BLaER1 (cell line): ENCODE data around the gene TTLL5.

ENCODE experiments used
- H3K27ac ChIP-seq: shearing (Covaris generic); formaldehyde crosslinking; 2 replicates; pipeline ENCODE4 v1.8.1; 2022
- H3K27me3 ChIP-seq: shearing (Covaris generic); formaldehyde crosslinking; 2 replicates; pipeline ENCODE4 v1.8.1; 2022
- H3K36me3 ChIP-seq: shearing (Covaris generic); formaldehyde crosslinking; 2 replicates; pipeline ENCODE4 v1.8.1; 2022
- H3K4me1 ChIP-seq: shearing (Covaris generic); formaldehyde crosslinking; 2 replicates; pipeline ENCODE4 v1.8.1; 2022
- H3K4me2 ChIP-seq: shearing (Covaris generic); formaldehyde crosslinking; 2 replicates; pipeline ENCODE4 v1.8.1; 2022
- H3K4me3 ChIP-seq: shearing (Covaris generic); formaldehyde crosslinking; 2 replicates; pipeline ENCODE4 v1.8.1; 2022
- H3K9ac ChIP-seq: shearing (Covaris generic); formaldehyde crosslinking; 2 replicates; pipeline ENCODE4 v1.8.1; 2022
- H3K9me3 ChIP-seq: shearing (Covaris generic); formaldehyde crosslinking; 2 replicates; pipeline ENCODE4 v1.8.1; 2022
- H4K20me1 ChIP-seq: shearing (Covaris generic); formaldehyde crosslinking; 2 replicates; pipeline ENCODE4 v1.8.1; 2022
- Cebpa-rat ChIP-seq: shearing (Covaris generic); IDR thresholded peaks from 2 replicates; pipeline ENCODE4 v1.8.1; 2022

TTLL5 gene

DNA sequence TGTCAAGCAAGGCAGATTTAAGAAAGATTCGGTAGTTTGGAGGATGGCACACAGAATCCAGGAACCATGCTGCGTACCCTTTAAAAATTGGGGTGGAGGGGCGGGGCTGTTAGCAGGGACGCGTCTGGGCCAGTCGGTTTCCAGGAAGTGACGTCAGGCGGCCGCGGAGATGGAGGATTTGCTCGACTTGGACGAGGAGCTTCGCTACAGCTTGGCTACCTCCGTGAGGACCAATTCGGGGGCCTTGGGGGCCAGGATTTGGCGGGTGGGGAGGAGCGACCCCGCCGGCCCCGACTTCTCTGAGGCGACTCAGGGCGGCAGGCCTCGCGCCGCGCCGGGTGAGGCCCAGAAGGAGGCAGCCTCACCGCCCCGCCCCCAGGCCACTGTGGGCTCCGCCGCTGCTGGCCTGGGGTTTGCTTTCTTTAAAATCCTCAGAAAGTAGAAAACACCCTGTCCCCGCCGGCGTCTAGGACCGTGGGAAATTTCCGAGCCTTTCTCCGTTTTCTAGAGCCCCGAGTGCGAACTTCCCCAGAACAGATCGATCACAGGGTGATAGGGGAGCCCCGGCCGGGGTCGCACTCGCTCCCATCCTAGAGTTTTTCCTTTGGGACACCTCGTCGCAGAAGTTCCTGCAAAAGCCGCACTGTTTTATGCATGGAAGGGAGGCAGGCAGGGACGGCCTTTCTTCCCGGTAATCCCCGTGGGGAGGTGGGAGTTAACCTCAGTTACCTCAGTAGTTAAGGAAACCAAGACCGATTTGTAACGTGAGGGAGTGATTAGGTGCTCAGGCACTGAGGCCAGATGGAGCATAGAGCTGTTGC is 324.8 kb downstream of the TTLL5 start, which contains the start of gene IFT43:
Gene IFT43, plus strand, starts transcription at position 146 of the 821 bp plus-strand sequence. Its CDS starts 24 bp downstream, at position 170.
- Histone ChIP-seq H3K27ac (peak within 1 kb of the TSS; percentile 37; the same call in 1 of the 2 replicates), H3K9me3 (no peaks in the 10 kb centered on the region)

GRCh38 chr14:75986439-75986765 is 325.4 kb downstream of the TTLL5 start:
- H3K9ac ChIP-seq, result peak overlapping the region; percentile 74
- H3K27me3 ChIP-seq, result peaks cover 11% of the 10 kb centered on the region
- H3K27ac ChIP-seq, result no peak overlapping the region
- no peak for TF ChIP-seq Cebpa-rat
- H3K4me2 ChIP-seq, result peak overlapping the region; percentile 95
- H3K4me1 ChIP-seq, result peaks cover 13% of the 10 kb centered on the region
- peak overlapping the region; percentile 89 for H3K4me3 ChIP-seq
- H3K36me3 ChIP-seq, result no peaks in the 10 kb centered on the region
- no peaks in the 10 kb centered on the region for H3K9me3 ChIP-seq
- H4K20me1 ChIP-seq, result no peaks in the 10 kb centered on the region

More for the DNA sequence above, 324.8 kb downstream of the TTLL5 start, which contains the start of gene IFT43:
- H4K20me1 ChIP-seq, result no peaks in the 10 kb centered on the region
- TF ChIP-seq Cebpa-rat, result no peak
- H3K9ac ChIP-seq, result peak within 1 kb of the TSS; percentile 74
- peaks cover 11% of the 10 kb centered on the region for H3K27me3 ChIP-seq
- peak within 1 kb of the TSS; percentile 89 for H3K4me3 ChIP-seq
- peaks cover 18% of the 10 kb centered on the region for H3K4me1 ChIP-seq
- H3K36me3 ChIP-seq, result no peaks in the 10 kb centered on the region
- H3K4me2 ChIP-seq, result peak within 1 kb of the TSS; percentile 95

GRCh38 chr14:75987201-75987970 is 326.3 kb downstream of the TTLL5 start:
- no peak for TF ChIP-seq Cebpa-rat
- no peaks in the 10 kb centered on the region for H3K9me3 ChIP-seq
- H3K4me2 ChIP-seq, result no peak overlapping the region
- H3K9ac ChIP-seq, result no peak overlapping the region
- peaks cover 11% of the 10 kb centered on the region for H3K27me3 ChIP-seq
- peaks cover 18% of the 10 kb centered on the region for H3K4me1 ChIP-seq
- H3K36me3 ChIP-seq, result no peaks in the 10 kb centered on the region
- H4K20me1 ChIP-seq, result no peaks in the 10 kb centered on the region
- no peak overlapping the region for H3K4me3 ChIP-seq
- H3K27ac ChIP-seq, result no peak overlapping the region

DNA sequence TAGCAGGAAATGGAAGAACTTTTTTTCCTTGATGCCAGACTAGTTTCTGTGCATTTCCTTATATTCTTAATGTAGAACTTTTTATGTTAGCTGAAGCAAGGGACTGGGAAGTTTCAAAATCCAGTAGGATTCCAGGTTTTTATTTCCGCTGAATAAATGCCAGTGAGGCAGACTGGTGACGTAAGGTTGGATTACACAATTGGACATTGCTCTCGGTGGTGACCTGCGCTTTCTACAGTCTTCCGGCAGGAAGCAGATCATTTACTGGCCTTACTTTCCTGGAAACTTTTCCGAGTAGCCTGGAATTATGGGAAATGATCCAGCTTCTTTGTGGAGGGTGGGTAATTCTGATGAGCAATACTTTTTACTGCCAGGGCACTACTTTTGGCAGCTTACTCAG is 328.1 kb downstream of the TTLL5 start:
- H3K9me3 ChIP-seq, result no peaks in the 10 kb centered on the region
- no peak for TF ChIP-seq Cebpa-rat
- H3K9ac ChIP-seq, result no peak overlapping the region
- H3K27ac ChIP-seq, result no peak overlapping the region
- no peaks in the 10 kb centered on the region for H3K36me3 ChIP-seq
- no peaks in the 10 kb centered on the region for H4K20me1 ChIP-seq
- no peak overlapping the region for H3K4me2 ChIP-seq
- peaks cover 33% of the 10 kb centered on the region for H3K4me1 ChIP-seq
- no peaks in the 10 kb centered on the region for H3K27me3 ChIP-seq
- no peak overlapping the region for H3K4me3 ChIP-seq

- no peak overlapping the region for H3K9ac ChIP-seq
- peaks cover 33% of the 10 kb centered on the region for H3K4me1 ChIP-seq
- H3K9me3 ChIP-seq, result no peaks in the 10 kb centered on the region
- H3K4me3 ChIP-seq, result no peak overlapping the region
- peaks cover under 1% of the 10 kb centered on the region; the same call in 1 of the 2 replicates for H3K36me3 ChIP-seq
- no peak overlapping the region for H3K27ac ChIP-seq
- no peaks in the 10 kb centered on the region for H4K20me1 ChIP-seq
- no peak for TF ChIP-seq Cebpa-rat
- H3K4me2 ChIP-seq, result no peak overlapping the region
- H3K27me3 ChIP-seq, result no peaks in the 10 kb centered on the region
These were observed 329.3 kb downstream of the TTLL5 start for GRCh38 chr14:75990297-75990696.

DNA sequence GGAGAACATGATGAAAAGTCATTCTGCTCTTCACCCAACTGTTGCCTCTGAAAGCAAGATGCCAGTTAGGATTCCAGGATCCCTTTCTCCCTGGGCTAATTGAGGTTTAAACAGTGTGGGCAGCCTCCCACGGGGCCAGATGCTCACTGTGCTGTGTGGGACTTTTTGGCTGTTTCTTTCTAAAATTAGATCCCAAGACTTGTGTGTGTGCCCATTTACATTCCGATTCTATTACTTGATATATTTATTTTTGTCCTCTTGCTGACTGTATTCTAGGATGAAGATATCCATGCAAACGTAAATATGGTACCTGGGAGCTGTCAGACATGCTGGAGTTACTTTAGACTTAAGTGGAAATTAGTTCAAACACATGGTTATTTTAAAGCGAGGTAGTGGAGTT is 330.7 kb downstream of the TTLL5 start:
- Histone ChIP-seq H3K9ac (no peak overlapping the region), H3K27me3 (no peaks in the 10 kb centered on the region), H3K4me2 (peak overlapping the region; percentile 50), H3K27ac (no peak overlapping the region), H3K9me3 (no peaks in the 10 kb centered on the region), H3K36me3 (peaks cover 6% of the 10 kb centered on the region; the same call in 1 of the 2 replicates), H3K4me1 (peaks cover 25% of the 10 kb centered on the region), H4K20me1 (no peaks in the 10 kb centered on the region), H3K4me3 (no peak overlapping the region)
- TF ChIP-seq Cebpa-rat, result no peak

DNA sequence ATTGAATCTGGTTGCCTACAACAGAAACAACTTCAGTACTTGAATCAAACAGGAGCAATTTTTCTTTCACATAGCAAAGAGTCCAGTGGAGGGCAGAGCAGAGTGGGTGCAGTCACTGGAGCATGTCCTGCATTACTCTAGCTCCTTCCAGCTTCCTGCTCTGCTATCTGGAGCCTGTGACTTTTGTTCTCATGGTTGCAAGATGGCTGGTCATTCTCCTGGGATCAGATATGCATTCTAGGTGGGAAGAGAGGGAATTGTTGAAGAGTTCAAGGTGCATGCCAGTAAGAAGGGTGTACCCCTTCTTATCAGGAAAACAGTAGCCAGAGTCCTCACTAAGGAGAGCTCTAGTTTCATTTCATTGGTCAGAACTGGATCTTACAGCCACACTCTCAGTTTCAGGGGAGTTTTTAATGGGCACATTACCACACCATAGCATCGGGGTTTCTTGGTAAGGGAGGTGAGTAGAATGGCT is 332.6 kb downstream of the TTLL5 start:
- peaks cover 25% of the 10 kb centered on the region for H3K4me1 ChIP-seq
- TF ChIP-seq Cebpa-rat, result no peak
- H3K27ac ChIP-seq, result no peak overlapping the region
- H3K27me3 ChIP-seq, result no peaks in the 10 kb centered on the region
- H3K36me3 ChIP-seq, result peaks cover 15% of the 10 kb centered on the region; the same call in 1 of the 2 replicates
- H3K4me2 ChIP-seq, result peak overlapping the region; percentile 44
- no peak overlapping the region for H3K4me3 ChIP-seq
- H3K9ac ChIP-seq, result no peak overlapping the region
- no peaks in the 10 kb centered on the region for H3K9me3 ChIP-seq
- no peaks in the 10 kb centered on the region for H4K20me1 ChIP-seq

- no peak overlapping the region for H3K4me2 ChIP-seq
- H3K36me3 ChIP-seq, result peaks cover 26% of the 10 kb centered on the region; the same call in 1 of the 2 replicates
- TF ChIP-seq Cebpa-rat, result no peak
- no peak overlapping the region for H3K9ac ChIP-seq
- H3K4me3 ChIP-seq, result no peak overlapping the region
- H3K4me1 ChIP-seq, result peaks cover 25% of the 10 kb centered on the region
- no peaks in the 10 kb centered on the region for H3K9me3 ChIP-seq
- no peaks in the 10 kb centered on the region for H4K20me1 ChIP-seq
- H3K27me3 ChIP-seq, result no peaks in the 10 kb centered on the region
- H3K27ac ChIP-seq, result no peak overlapping the region
These were observed 334.5 kb downstream of the TTLL5 start for GRCh38 chr14:75995372-75996041.

GRCh38 chr14:75996488-75996887 is 335.4 kb downstream of the TTLL5 start:
- Histone ChIP-seq H3K27ac (no peak overlapping the region), H4K20me1 (no peaks in the 10 kb centered on the region), H3K9ac (no peak overlapping the region), H3K36me3 (peaks cover 36% of the 10 kb centered on the region), H3K9me3 (no peaks in the 10 kb centered on the region), H3K27me3 (no peaks in the 10 kb centered on the region), H3K4me1 (peaks cover 24% of the 10 kb centered on the region), H3K4me3 (no peak overlapping the region), H3K4me2 (no peak overlapping the region)
- no peak for TF ChIP-seq Cebpa-rat
